K562 (cell line): ENCODE results near the gene DNAAF2. TPM values are rescaled to one million over a fixed set of nuclear protein-coding genes. Genes with fewer than 3 reads are reported as not detected.

Source experiments
- ASH1L ChIP-seq: fragments of 450-650 bp; IDR thresholded peaks from 2 replicates; pipeline ENCODE4 v1.6.1; 2018; ENCODE audit warnings: borderline replicate concordance, mild to moderate bottlenecking, low read depth; ENCODE audit not compliant: partially characterized antibody
- CBFA2T2 ChIP-seq: fragments of 450-650 bp; conservative IDR thresholded peaks from 2 replicates; pipeline ENCODE4 v1.6.1; 2017; ENCODE audit warnings: mild to moderate bottlenecking
- GATA2 ChIP-seq: sonication (generic); formaldehyde crosslinking; IDR thresholded peaks from 2 replicates; pipeline ENCODE4 v1.4.0; 2020; ENCODE audit warnings: mild to moderate bottlenecking, missing genetic modification reagents
- L3MBTL2 ChIP-seq: fragments of 450-650 bp; IDR thresholded peaks from 2 replicates; pipeline ENCODE4 v1.6.1; 2016; ENCODE audit warnings: mild to moderate bottlenecking, moderate library complexity
- MAFG ChIP-seq: fragments of 450-650 bp; conservative IDR thresholded peaks from 2 replicates; pipeline ENCODE4 v1.6.1; 2016; ENCODE audit warnings: missing genetic modification characterization, missing compliant biosample characterization
- MXI1 ChIP-seq: IDR thresholded peaks from 2 replicates; pipeline ENCODE4 v1.6.1; 2011; ENCODE audit warnings: low read depth, mild to moderate bottlenecking, improper control_type of control experiment, low read length
- NELFE ChIP-seq: IDR thresholded peaks from 2 replicates; pipeline ENCODE4 v1.6.1; 2011; ENCODE audit warnings: mild to moderate bottlenecking; ENCODE audit not compliant: insufficient read depth, insufficient read length
- NFE2L1 ChIP-seq: fragments of 450-650 bp; IDR thresholded peaks from 2 replicates; pipeline ENCODE4 v1.6.1; 2016; ENCODE audit warnings: missing genetic modification characterization, low read depth, mild to moderate bottlenecking, missing compliant biosample characterization, moderate library complexity, borderline replicate concordance
- POLR3G ChIP-seq: IDR thresholded peaks from 2 replicates; pipeline ENCODE4 v1.6.1; 2011; ENCODE audit not compliant: insufficient read length, insufficient replicate concordance; ENCODE audit errors: extremely low read depth
- REST ChIP-seq, 2 experiments: fragments of 450-650 bp; formaldehyde crosslinking in 1 of 2; IDR thresholded peaks; 2 replicates each; pipeline versions ENCODE4 v1.4.0 to v1.6.1; 2014 to 2020; ENCODE audit warnings: mild to moderate bottlenecking in 2 of 2, borderline replicate concordance in 1 of 2, low read depth in 1 of 2
- RUNX1 ChIP-seq: sonication (generic); IDR thresholded peaks from 2 replicates; pipeline ENCODE4 v1.6.1; 2016; ENCODE audit warnings: antibody characterized with exemption, low read depth
- TFAP4 ChIP-seq: sonication (generic); formaldehyde crosslinking; IDR thresholded peaks from 2 replicates; pipeline ENCODE4 v1.8.0; 2022; ENCODE audit warnings: missing genetic modification reagents, mild to moderate bottlenecking, moderate library complexity, borderline replicate concordance
- U2AF2 ChIP-seq: fragments of 200-400 bp; formaldehyde crosslinking; optimal IDR thresholded peaks from 2 replicates; pipeline ENCODE3; 2017; ENCODE audit warnings: low read depth, mild to moderate bottlenecking, low read length
- ZNF133 ChIP-seq: fragments of 250-450 bp; sonication (Bioruptor Pico); IDR thresholded peaks from 2 replicates; pipeline ENCODE4 v1.4.0; 2020; ENCODE audit warnings: mild to moderate bottlenecking
- ZNF280A ChIP-seq: fragments of 450-650 bp; IDR thresholded peaks from 2 replicates; pipeline ENCODE4 v1.6.1; 2018; ENCODE audit warnings: mild to moderate bottlenecking, low read depth; ENCODE audit not compliant: partially characterized antibody
- polyA plus RNA-seq, 8 experiments: library from polyadenylated mRNA; depleted of rRNA in 4 of 8; stranded (reverse) in 5 of 8; unstranded in 3 of 8; fragments of >200 nt; fragmentation: Nextera tagmentation in 2 of 8; fragmentation: Illumina TruSeq in 1 of 8; extraction: Ambion mirVana in 2 of 8; extraction: Trizol in 1 of 8; gene quantifications; 2 replicates each; pipeline versions ENCODE4 v1.2.1 to v1.2.3, GENCODE V29; 2011 to 2014; ENCODE audit warnings: inconsistent platforms in 1 of 8, missing spikeins in 1 of 8
- total RNA-seq, 7 experiments: library from RNA; depleted of rRNA in 6 of 7; stranded (reverse); fragments of >200 nt in 6 of 7; fragmentation: Illumina TruSeq in 2 of 7; extraction: Trizol in 2 of 7; gene quantifications; 2 replicates each; pipeline versions ENCODE4 v1.2.1 to v1.2.3, GENCODE V29; 2011 to 2021; ENCODE audit warnings: low replicate concordance in 1 of 7

Gene DNAAF2
- total and polyA plus RNA-seq, 9 of the 15 experiments (the other 6 are each of a cell fraction or from before 2014, with no cell fraction given) = 2.4 to 14.6 (median 11.1) TPM

GRCh38 chr14:49633640-49634546 lies 1.2 kb downstream of the DNAAF2 start (continued):
- TF ChIP-seq REST (IDR thresholded peaks at IDR 0.05; ENCODE audit: borderline replicate concordance) = peak; percentile 54; the same call in 1 of the 2 replicates
- no peak for TF ChIP-seq REST (CRISPR knock-in tag; IDR thresholded peaks at IDR 0.05; ENCODE audit: low read depth)
- no peak for TF ChIP-seq NELFE
- TF ChIP-seq RUNX1 = no peak
- no peak for TF ChIP-seq ZNF133 (CRISPR knock-in tag)
- no peak for TF ChIP-seq GATA2
- TF ChIP-seq L3MBTL2 = peak; percentile 67; the same call in 1 of the 2 replicates
- TF ChIP-seq TFAP4 = peak; percentile 77
- no peak for TF ChIP-seq U2AF2
- 0 out of 2 replicates have a peak, but pooled peaks have one; percentile 44 for TF ChIP-seq MXI1
- no peak for TF ChIP-seq NFE2L1
- TF ChIP-seq ZNF280A = no peak
- no peak for TF ChIP-seq POLR3G
- no peak for TF ChIP-seq CBFA2T2
- no peak for TF ChIP-seq ASH1L
- TF ChIP-seq MAFG (tag) = no peak
